GM10266 (cell line): Measurements from ENCODE around the gene PBX3.

Experiments used
- DNase-seq: peaks from one replicate; pipeline ENCODE4 v3.0.0; 2012; ENCODE audit errors: extremely low spot score
- TF ChIP-seq, protein P1 (sequence below): IDR thresholded peaks from 2 replicates; pipeline ENCODE4 v1.5.1; 2012; ENCODE audit warnings: mild to moderate bottlenecking, low read depth; ENCODE audit not compliant: control insufficient read depth, insufficient read depth; ENCODE audit errors: missing control alignments

Gene PBX3

DNA sequence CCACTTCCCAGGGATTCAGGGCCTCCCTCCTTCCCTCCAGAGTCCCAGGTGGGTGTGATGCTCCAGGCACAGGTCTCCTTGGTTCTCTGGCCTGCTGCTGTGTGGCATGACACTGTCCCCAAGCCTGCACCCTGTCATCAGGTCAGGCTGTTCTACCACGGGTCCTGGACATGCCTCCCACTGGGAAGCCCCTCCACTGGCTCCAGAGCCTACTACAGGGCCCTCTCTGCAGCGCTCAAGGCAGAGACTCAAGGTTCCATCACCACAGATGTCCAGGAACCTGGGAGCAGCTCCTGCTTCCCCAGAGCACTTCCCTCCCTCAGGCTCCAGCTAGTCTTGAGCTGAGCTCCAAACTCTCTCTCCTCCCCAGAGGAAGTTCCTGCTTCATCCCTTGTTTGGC is 237.3 kb downstream of the PBX3 start:
- TF ChIP-seq, protein P1, sequence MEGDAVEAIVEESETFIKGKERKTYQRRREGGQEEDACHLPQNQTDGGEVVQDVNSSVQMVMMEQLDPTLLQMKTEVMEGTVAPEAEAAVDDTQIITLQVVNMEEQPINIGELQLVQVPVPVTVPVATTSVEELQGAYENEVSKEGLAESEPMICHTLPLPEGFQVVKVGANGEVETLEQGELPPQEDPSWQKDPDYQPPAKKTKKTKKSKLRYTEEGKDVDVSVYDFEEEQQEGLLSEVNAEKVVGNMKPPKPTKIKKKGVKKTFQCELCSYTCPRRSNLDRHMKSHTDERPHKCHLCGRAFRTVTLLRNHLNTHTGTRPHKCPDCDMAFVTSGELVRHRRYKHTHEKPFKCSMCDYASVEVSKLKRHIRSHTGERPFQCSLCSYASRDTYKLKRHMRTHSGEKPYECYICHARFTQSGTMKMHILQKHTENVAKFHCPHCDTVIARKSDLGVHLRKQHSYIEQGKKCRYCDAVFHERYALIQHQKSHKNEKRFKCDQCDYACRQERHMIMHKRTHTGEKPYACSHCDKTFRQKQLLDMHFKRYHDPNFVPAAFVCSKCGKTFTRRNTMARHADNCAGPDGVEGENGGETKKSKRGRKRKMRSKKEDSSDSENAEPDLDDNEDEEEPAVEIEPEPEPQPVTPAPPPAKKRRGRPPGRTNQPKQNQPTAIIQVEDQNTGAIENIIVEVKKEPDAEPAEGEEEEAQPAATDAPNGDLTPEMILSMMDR: no peak
- no peak for DNase-seq

DNA sequence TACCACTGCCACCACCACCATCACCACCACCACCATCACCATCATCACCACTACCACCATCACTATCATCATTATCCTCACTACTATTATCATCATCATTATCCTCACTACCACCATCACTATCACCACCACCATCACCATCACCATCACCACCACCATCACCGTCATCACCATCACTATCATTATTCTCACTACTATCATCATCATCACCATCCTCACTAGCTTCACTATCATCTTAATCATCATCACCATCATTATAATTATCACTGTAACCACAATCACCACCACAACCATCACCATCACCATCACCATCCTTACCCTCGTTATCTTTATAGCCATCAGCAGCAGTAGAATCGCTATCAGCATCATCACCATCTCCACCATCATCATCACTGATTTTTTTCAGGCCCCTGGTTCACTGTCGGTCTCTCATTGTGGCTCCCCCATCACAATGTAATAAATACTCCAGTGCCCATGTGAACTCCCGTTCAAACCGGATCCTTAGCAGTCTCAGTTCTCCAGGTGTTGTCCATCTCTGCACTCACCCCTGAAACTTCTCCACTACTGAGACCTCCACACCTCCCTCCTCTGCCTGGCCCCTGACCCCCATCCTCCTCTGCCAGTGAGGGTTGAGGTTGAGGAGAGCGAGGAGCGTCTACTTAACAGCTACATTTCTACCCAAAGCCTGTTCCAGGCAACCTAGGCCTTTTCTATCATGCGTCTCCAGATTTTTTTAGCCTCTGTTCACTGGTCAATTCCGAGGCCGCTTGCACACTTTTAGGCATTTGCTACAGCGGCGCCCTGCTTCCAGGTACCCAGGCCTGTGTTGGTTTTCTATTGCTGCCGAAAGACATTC is 238.2 kb downstream of the PBX3 start:
- no peak for DNase-seq
- TF ChIP-seq, protein P1: no peak

- DNase-seq: no peak
- TF ChIP-seq, protein P1: no peak
These were observed 239.0 kb downstream of the PBX3 start for GRCh38 chr9:125985998-125986655.

DNA sequence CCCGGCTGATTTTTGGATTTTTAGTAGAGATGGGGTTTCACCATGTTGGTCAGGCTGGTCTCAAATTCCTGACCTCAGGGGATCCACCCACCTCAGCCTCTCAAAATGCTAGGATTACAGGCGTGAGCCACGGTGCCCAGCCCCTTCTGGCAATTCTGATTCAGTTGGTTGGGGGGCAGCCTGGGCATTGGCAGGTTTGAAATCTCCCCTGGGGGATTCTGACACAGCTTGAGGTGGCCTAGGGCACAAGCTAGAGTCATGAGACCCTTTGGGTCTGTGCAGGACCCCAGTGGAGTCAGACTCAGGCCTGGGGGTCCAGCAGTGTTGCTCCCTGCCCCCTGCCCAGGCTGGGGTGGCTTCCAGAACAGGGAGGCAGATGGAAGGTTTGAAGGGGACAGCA is 239.8 kb downstream of the PBX3 start:
- TF ChIP-seq, protein P1: no peak
- DNase-seq: no peak

DNA sequence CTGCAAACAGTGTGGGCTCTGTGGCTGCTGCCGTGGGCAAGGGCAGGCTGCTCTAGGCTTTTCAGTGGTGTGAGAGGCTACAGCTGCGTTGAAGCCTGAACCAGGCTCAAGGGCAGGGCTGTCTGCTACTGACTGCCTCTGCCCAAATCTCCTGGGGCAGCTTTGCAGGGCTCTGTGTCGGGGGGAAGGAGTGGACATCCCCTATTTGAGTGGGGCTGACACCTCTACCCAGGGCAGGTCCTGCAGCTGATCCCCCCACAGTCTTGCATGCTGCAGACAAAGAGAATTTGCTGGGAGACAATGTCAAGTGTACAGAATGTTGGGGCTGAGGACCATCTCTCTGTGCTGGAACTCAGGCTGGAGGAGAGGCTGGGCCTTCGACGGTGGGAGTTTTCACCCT is 240.2 kb downstream of the PBX3 start:
- TF ChIP-seq, protein P1: no peak
- no peak for DNase-seq

- no peak for DNase-seq
- TF ChIP-seq, protein P1: no peak
These were observed 241.4 kb downstream of the PBX3 start for GRCh38 chr9:125988479-125989050.
